GM12891 (cell line): Measurements from ENCODE around the gene PRKCD.

Experiments used
- DNase-seq: peaks from one replicate; pipeline ENCODE4 v3.0.0; 2011; ENCODE audit warnings: low spot score; ENCODE audit not compliant: insufficient read length
- FAIRE-seq: peaks from 2 replicates; lab custom pipeline; 2011; peaks lifted over from hg19 to GRCh38; lab: Jason Lieb, UNC
- PAX5 ChIP-seq: IDR thresholded peaks from 2 replicates; pipeline ENCODE4 v1.6.1; 2011; ENCODE audit warnings: low read length, moderate library complexity, mild to moderate bottlenecking; ENCODE audit not compliant: insufficient read depth, severe bottlenecking
- POLR2A ChIP-seq: IDR thresholded peaks from 2 replicates; pipeline ENCODE4 v1.6.1; 2011; ENCODE audit warnings: low read depth, low read length, control low read depth
- POLR2AphosphoS5 ChIP-seq: IDR thresholded peaks from 2 replicates; pipeline ENCODE4 v1.6.1; 2011; ENCODE audit warnings: low read depth, low read length, control low read depth
- POU2F2 ChIP-seq: IDR thresholded peaks from 2 replicates; pipeline ENCODE4 v1.6.1; 2011; ENCODE audit warnings: low read depth, mild to moderate bottlenecking, control low read depth, low read length, moderate library complexity
- SPI1 ChIP-seq: IDR thresholded peaks from 2 replicates; pipeline ENCODE4 v1.6.1; 2011; ENCODE audit warnings: low read depth, low read length, control low read depth
- TAF1 ChIP-seq: IDR thresholded peaks from 2 replicates; pipeline ENCODE4 v1.6.1; 2011; ENCODE audit warnings: low read depth, low read length, control low read depth

The PRKCD gene

GRCh38 chr3:53195602-53196574 lies 34.9 kb downstream of the PRKCD start:
- DNase-seq (peak; percentile 73), FAIRE-seq (peak; percentile 87)
- TF ChIP-seq SPI1 (no peak), POLR2AphosphoS5 (no peak; the same call in 1 of the 2 replicates), PAX5 (no peak), POU2F2 (no peak), POLR2A (no peak), TAF1 (no peak)

GRCh38 chr3:53196575-53197407 lies 35.8 kb downstream of the PRKCD start:
- TF ChIP-seq TAF1, result peak; percentile 96
- no peak for TF ChIP-seq PAX5
- peak; percentile 63; the same call in 1 of the 2 replicates for TF ChIP-seq POLR2AphosphoS5
- peak; percentile 21; the same call in 1 of the 2 replicates for TF ChIP-seq POU2F2
- peak; percentile 80 for TF ChIP-seq POLR2A
- peak; percentile 26; the same call in 1 of the 2 replicates for TF ChIP-seq SPI1
- no peak for DNase-seq
- peak; percentile 93 for FAIRE-seq

- no peak for TF ChIP-seq POLR2A
- no peak for TF ChIP-seq PAX5
- TF ChIP-seq POU2F2, result no peak
- TF ChIP-seq TAF1, result no peak
- no peak for TF ChIP-seq SPI1
- FAIRE-seq, result peak; percentile 76
Observed at GRCh38 chr3:53198256-53198977, 37.4 kb downstream of the PRKCD start.

GRCh38 chr3:53198996-53199395 lies 38.0 kb downstream of the PRKCD start:
- TF ChIP-seq POU2F2 (no peak), POLR2A (no peak), SPI1 (no peak), TAF1 (no peak), PAX5 (no peak), POLR2AphosphoS5 (no peak)
- DNase-seq (no peak), FAIRE-seq (no peak)

More at GRCh38 chr3:53198256-53198977, 37.4 kb downstream of the PRKCD start:
- DNase-seq, result no peak

DNA sequence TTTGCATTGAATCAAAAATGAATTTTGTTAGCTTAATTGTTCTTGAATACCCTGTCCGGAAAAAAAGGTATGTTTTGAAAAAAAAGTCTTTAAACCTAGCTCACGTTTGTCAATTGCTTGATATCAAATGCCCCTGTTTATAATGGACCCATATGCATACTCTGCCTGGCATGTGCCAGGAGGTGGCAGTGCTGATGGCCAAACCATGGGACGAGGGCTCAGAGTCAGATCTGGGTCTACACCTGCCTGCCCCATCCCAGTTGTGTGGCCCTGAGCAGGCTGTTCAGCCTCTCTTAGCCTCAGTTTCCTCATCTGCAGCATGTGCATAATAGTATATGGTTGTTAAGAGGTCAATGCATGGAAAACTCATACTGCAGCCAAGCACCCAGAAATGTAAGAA lies 38.8 kb downstream of the PRKCD start:
- peak; percentile 26 for FAIRE-seq
- TF ChIP-seq TAF1 (no peak), POLR2A (no peak), SPI1 (no peak)
- DNase-seq, result no peak

GRCh38 chr3:53200501-53201498 lies 39.8 kb downstream of the PRKCD start:
- no peak for FAIRE-seq
- no peak for TF ChIP-seq POLR2A
- TF ChIP-seq PAX5, result no peak
- no peak for TF ChIP-seq POLR2AphosphoS5
- no peak for TF ChIP-seq POU2F2
- no peak for TF ChIP-seq TAF1
- TF ChIP-seq SPI1, result no peak
- DNase-seq, result no peak

DNA sequence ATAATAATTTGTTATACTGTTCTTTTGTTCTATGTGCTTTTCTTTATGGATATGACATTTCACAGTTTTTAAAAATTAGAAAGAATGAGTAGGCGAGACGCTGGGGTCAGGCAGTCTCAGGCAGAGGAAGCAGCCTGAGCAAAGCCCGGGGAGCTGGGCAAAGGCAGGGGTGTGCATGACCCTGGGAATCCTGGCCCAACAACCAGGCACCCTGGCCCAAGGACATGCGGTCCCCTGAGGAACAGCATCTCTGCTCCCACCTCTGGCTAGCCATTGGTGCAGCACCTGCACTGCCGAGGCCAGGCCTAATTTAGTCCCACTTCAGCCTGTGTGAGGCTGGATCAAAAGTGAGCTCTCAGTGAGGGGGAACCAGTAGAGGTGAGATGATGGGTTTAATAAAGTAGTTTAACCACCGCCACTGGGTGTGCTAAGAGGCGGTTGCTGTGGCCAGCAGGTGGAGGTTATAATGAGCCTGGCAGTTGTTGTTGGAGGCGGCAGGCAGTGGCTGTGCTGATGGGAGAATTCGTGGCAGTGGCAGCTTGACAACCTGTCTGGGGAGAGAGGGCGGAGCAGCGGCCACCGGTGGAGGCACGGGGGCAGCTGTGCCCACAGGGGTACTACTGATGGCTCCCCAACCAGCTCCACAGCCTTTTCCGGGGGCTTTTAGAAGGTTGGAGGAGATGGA lies 41.5 kb downstream of the PRKCD start:
- no peak for TF ChIP-seq POU2F2
- no peak for TF ChIP-seq POLR2AphosphoS5
- TF ChIP-seq PAX5, result no peak
- no peak for TF ChIP-seq SPI1
- TF ChIP-seq TAF1, result no peak
- TF ChIP-seq POLR2A, result no peak
- FAIRE-seq (no peak), DNase-seq (no peak)
